ENCODE measurements around the gene VAV2.

The VAV2 gene

GRCh38 chr9:133874659-133875058 lies 117.5 kb downstream of the VAV2 start:
- DNase-seq (ENCODE audit: low spot score): no peak

- DNase-seq (ENCODE audit: low spot score): peak; percentile 62
Measured at GRCh38 chr9:133874060-133874657, 118.0 kb downstream of the VAV2 start.

- no peak for DNase-seq (ENCODE audit: low spot score)
Measured at GRCh38 chr9:133873461-133873891, 118.6 kb downstream of the VAV2 start.

- DNase-seq (ENCODE audit: low spot score): no peak
Measured at GRCh38 chr9:133873009-133873408, 119.1 kb downstream of the VAV2 start.

- no peak for DNase-seq (ENCODE audit: low spot score)
Measured at GRCh38 chr9:133870598-133871595, 121.2 kb downstream of the VAV2 start.

GRCh38 chr9:133869674-133870405 lies 122.3 kb downstream of the VAV2 start:
- DNase-seq (ENCODE audit: low spot score): no peak

GRCh38 chr9:133868203-133868602 lies 123.9 kb downstream of the VAV2 start:
- no peak for DNase-seq (ENCODE audit: low spot score)

GRCh38 chr9:133866946-133867345 lies 125.2 kb downstream of the VAV2 start:
- DNase-seq (ENCODE audit: low spot score): no peak

GRCh38 chr9:133864011-133864410 lies 128.1 kb downstream of the VAV2 start:
- DNase-seq (ENCODE audit: low spot score): no peak

- no peak for DNase-seq (ENCODE audit: low spot score)
Measured at GRCh38 chr9:133863257-133863592, 128.9 kb downstream of the VAV2 start.

- no peak for DNase-seq (ENCODE audit: low spot score)
Measured at GRCh38 chr9:133862585-133863256, 129.4 kb downstream of the VAV2 start.

- no peak for DNase-seq (ENCODE audit: low spot score)
Measured at GRCh38 chr9:133861692-133862091, 130.4 kb downstream of the VAV2 start.

- DNase-seq (ENCODE audit: low spot score): no peak
Measured at GRCh38 chr9:133861086-133861485, 131.0 kb downstream of the VAV2 start.

GRCh38 chr9:133858771-133859170 lies 133.4 kb downstream of the VAV2 start:
- no peak for DNase-seq (ENCODE audit: low spot score)

- DNase-seq (ENCODE audit: low spot score): no peak
Measured at GRCh38 chr9:133857639-133858038, 134.5 kb downstream of the VAV2 start.

GRCh38 chr9:133856798-133857197 lies 135.3 kb downstream of the VAV2 start:
- no peak for DNase-seq (ENCODE audit: low spot score)

- DNase-seq (ENCODE audit: low spot score): no peak
Measured at GRCh38 chr9:133855802-133856521, 136.2 kb downstream of the VAV2 start.

- DNase-seq (ENCODE audit: low spot score): no peak
Measured at GRCh38 chr9:133855371-133855770, 136.8 kb downstream of the VAV2 start.

GRCh38 chr9:133854765-133855164 lies 137.4 kb downstream of the VAV2 start:
- no peak for DNase-seq (ENCODE audit: low spot score)

GRCh38 chr9:133854048-133854447 lies 138.1 kb downstream of the VAV2 start:
- DNase-seq (ENCODE audit: low spot score): no peak

GRCh38 chr9:133853331-133853730 lies 138.8 kb downstream of the VAV2 start:
- DNase-seq (ENCODE audit: low spot score): no peak
